ENCODE measurements around the gene CD68. TPM values are rescaled to one million over a fixed set of nuclear protein-coding genes. Genes with fewer than 3 reads are reported as not detected.
A peak's percentile ranks its signal among the peaks of the same experiment; 100 is the strongest.

Gene CD68
- total RNA-seq, 1 donor from 2014 or later = 667 TPM

- Histone ChIP-seq H3K9me3 (no peaks in the 10 kb centered on the region), H3K4me3 (no peak overlapping the region), H3K36me3 (peaks cover 19% of the 10 kb centered on the region), H3K4me1 (peaks cover 33% of the 10 kb centered on the region), H3K27ac (no peak overlapping the region), H3K27me3 (ENCODE audit: low read depth) (no peaks in the 10 kb centered on the region)
- no peak for TF ChIP-seq CTCF (IDR thresholded peaks at IDR 0.05)
- ATAC-seq = no peak
- peak; percentile 28 for DNase-seq
- intact Hi-C loops (cut with DNase I) = no loop called here
Observed at GRCh38 chr17:7610641-7611040, 31.2 kb downstream of the CD68 start.

DNA sequence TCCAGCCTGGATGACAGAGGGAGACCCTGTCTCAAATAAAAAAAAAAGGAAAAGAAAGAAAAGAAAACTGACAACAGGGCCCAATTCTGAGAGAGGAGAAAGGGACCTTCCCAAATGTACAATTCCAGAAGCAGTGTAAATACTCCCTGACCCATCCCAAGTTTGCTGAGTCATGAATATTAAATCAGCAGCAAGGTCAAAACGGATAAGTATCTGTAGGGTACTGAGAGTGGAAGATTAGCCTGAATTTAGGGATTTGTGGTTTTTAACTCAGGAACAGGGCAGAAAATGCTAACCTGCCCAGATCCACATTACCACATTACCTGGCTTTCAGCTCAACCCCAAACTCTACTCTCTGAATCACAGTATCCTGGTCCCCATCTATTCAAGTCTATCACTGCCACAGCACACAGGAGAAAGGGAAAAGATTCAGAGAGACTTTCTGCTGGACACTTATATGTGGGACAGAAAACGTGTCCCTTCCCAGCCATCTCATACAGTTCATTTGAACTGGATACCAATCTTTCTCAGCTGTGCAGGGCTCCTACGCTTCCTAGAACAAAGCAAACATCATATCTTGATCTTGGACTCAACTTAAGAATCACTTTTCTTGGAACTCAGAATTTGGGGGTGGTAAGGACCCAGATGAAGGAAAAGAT lies 32.3 kb downstream of the CD68 start:
- DNase-seq = no peak
- ATAC-seq = no peak
- peaks cover 33% of the 10 kb centered on the region for H3K4me1 ChIP-seq
- H3K27me3 ChIP-seq (ENCODE audit: low read depth) = no peaks in the 10 kb centered on the region
- no peaks in the 10 kb centered on the region for H3K9me3 ChIP-seq
- TF ChIP-seq CTCF (IDR thresholded peaks at IDR 0.05) = no peak
- intact Hi-C loops (cut with DNase I) = no loop called here
- H3K27ac ChIP-seq = no peak overlapping the region
- H3K4me3 ChIP-seq = no peak overlapping the region
- peaks cover 15% of the 10 kb centered on the region for H3K36me3 ChIP-seq

- TF ChIP-seq CTCF (IDR thresholded peaks at IDR 0.05) = no peak
- Histone ChIP-seq H3K27me3 (ENCODE audit: low read depth) (no peaks in the 10 kb centered on the region), H3K9me3 (no peaks in the 10 kb centered on the region), H3K4me3 (no peak overlapping the region), H3K36me3 (peaks cover 15% of the 10 kb centered on the region), H3K4me1 (peaks cover 33% of the 10 kb centered on the region), H3K27ac (no peak overlapping the region)
- intact Hi-C loops (cut with DNase I) = no loop called here
- DNase-seq (no peak), ATAC-seq (no peak)
Observed at GRCh38 chr17:7612294-7612640, 32.8 kb downstream of the CD68 start.

GRCh38 chr17:7613769-7614424 lies 34.5 kb downstream of the CD68 start:
- Histone ChIP-seq H3K27ac (peak overlapping the region; percentile 88), H3K27me3 (ENCODE audit: low read depth) (no peaks in the 10 kb centered on the region), H3K9me3 (no peaks in the 10 kb centered on the region), H3K36me3 (peaks cover 15% of the 10 kb centered on the region), H3K4me3 (peak overlapping the region; percentile 92), H3K4me1 (peaks cover 33% of the 10 kb centered on the region)
- peak; percentile 28 for DNase-seq
- no peak for TF ChIP-seq CTCF (IDR thresholded peaks at IDR 0.05)
- no peak for ATAC-seq
- intact Hi-C loops (cut with DNase I) = no loop called here

DNA sequence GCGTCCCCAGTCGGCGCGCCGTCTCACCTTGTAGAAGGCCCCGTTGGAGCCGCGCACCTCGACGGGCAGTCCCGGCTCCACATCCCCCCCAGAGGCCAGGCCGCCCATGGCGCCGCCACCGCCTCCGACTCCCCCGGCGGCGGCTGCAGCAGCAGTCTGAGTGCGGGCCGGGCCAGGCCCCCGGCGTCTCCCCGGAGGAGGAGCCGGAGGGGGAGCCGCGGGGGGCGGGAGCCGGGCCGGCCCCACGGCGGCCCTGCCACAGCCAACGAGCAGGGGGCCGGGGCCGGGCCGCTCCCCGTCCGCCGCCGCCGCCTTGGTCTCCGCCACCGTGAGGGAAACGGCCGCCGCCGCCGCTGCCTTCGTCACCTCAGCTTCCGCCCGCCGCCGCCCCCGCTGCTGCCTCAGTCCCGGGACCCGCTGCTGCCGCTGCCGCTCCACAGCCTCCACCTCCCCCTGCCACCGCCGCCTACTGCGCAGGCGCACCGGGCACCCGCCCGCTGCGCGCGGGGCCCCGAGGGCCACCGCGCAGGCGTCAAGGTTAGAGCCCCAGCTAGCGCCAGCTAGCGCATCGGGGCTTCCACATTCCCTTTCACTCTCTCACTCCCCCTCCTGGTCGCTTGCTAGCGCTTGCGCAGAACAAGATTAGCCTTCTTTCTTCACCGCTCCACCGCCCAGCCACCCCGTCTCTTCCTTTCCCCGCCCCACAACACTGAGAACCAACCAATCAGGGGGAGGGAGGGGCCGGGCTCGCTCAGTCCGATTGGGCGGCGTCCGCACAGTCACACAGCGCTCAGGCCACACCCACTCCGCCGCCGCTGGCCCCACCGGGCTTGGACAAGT lies 35.2 kb downstream of the CD68 start, which contains the start of gene FXR2:
FXR2 (minus strand) TSS at position 473 of the 840 bp plus-strand sequence; CDS start at position 108, 365 bp downstream.
- peaks cover 33% of the 10 kb centered on the region for H3K4me1 ChIP-seq
- H3K4me3 ChIP-seq = peak within 1 kb of the TSS; percentile 92
- TF ChIP-seq CTCF (IDR thresholded peaks at IDR 0.05) = peak; percentile 62
- no peaks in the 10 kb centered on the region for H3K27me3 ChIP-seq (ENCODE audit: low read depth)
- peak; percentile 96 to 99 for ATAC-seq
- H3K36me3 ChIP-seq = peaks cover 15% of the 10 kb centered on the region
- intact Hi-C loops (cut with DNase I) = no loop called here
- peak within 1 kb of the TSS; percentile 88 for H3K27ac ChIP-seq
- peak; percentile 100 for DNase-seq
- H3K9me3 ChIP-seq = no peaks in the 10 kb centered on the region

All from lower lobe of right lung (tissue), 2 donors.